NCI-H1930 (cell line): ENCODE data around the gene KCNQ2.

Source experiments
- DNase-seq, 2 experiments: peaks; one replicate each; lab custom pipeline; 2025; lab: John Stamatoyannopoulos, UW

Gene KCNQ2

DNA sequence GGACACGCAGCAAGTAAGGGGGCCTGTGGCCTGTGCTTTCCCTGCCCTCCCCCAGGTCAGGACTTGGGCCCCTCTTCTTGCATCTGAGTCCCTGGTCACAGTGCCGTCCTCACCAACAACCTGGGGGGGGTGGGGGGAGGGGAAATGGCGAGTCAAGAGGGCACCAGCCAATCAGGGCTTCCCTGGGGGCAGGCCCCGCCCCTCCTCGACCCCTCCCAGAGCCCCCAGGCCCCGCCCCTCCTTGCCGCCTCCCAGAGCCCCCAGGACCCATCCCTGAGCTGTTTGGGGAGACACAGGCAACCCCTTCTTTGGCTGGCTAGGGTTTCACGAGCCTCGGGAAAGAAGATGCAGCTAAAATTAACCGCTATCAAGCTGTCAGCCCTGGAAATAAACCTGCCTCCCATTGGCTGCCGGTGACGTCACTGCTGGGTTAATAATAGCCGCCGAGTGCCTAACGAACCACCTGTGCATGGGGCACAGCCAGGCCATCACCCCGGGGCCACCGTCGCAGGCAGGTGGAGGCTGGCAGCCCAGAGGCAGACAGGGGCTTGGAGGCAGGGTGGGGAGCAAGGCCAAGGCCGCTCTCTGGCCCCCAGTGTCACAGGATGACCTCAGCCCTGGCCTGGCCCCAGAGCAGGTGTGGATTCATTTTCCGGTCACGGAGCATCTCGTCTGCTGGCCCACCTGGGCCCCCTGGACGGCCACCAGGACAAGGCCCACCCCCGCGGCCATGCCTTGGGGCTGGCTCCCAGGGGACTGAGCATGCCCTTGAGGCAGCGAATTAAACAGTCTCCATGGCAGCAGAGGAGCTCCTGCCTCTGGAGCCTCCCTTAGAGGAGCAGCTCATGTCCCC is 29.6 kb upstream of the KCNQ2 start:
- peak; percentile 61 to 67 for DNase-seq

DNA sequence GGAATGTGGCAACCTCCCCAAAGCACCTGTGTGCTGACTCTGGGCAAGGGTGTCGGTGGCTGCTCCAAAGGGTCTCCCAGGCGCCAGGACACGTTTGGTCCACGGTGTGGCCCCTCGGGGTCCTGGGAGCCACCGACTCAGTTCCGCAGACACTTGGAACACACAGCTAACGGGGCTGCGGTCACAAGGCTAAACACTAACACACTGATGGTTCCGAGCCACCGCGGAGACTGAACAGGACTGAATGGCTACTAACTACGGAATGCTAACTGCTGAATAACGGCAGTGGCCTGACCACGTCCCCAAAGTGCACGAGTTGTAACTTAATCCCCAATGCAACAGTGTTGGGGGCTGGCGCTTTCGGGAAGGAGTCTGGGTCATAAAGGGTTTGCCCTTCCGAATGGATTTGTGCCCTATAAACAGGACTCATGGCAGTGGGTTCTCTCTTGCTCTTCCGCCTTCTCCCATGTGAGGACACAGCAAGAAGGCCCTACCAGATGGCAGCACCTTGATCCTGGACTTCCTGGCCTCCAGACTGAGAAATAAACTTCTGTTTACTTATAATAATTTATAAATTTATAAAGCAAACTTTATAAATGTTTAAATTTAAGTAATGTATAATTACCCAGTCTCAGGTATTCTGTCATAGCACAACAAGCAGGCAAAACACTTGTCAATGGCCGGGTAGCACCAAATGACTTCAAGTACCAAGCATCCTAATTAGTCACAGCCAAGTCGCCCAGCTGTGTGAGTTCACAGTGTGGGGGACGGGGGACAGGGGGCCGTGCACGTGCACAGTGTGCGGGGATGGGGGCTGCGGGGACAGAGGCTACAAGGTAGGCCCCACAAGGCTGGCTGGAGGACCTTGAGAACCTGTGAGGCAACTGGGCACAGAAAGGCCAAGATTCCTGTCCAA is 28.7 kb upstream of the KCNQ2 start:
- DNase-seq, result no peak

GRCh38 chr20:63500151-63500901 is 27.9 kb upstream of the KCNQ2 start:
- no peak for DNase-seq

DNA sequence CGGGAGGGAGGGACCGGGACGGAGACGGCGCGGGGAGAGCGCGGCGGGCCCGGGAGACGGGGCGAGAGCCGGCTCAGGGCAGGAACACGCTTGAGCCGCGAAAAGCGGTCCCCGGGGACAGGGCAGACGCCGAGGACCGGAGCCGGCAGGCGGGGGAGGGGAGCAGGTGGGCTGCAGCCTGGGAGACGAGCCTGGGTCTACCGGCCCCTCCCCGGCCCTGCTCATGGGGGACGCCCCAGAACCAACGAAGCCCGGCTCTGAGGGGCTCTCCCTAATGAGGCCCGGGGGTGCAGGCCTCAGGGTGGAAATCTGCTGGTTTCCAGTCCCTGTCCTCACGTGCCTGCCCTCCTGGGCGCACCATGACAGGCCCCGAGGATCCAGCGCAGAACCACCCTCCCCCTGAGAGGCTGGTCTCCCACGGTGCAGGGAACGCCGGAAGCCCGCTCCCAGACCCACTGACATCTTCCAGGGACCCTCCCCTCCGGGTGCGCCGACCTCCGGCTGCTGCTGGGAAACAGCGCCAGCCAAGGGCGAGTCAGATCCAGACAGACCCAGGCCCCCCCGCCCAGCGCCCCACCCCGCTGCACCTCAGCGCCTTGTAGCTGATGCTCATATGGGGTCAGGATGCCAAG is 27.0 kb upstream of the KCNQ2 start:
- peak in 1 of 2 experiments; percentile 54 for DNase-seq

- peak; percentile 35 to 64 for DNase-seq
Measured at GRCh38 chr20:63498960-63499337, 26.5 kb upstream of the KCNQ2 start, which contains the start of gene EEF1A2. TSS of gene EEF1A2 (minus strand) at chr20:63499083. CDS start at chr20:63497763, 1,320 bp downstream.

GRCh38 chr20:63497946-63498935 is 25.8 kb upstream of the KCNQ2 start:
- DNase-seq, result peak in 1 of 2 experiments; percentile 26

DNA sequence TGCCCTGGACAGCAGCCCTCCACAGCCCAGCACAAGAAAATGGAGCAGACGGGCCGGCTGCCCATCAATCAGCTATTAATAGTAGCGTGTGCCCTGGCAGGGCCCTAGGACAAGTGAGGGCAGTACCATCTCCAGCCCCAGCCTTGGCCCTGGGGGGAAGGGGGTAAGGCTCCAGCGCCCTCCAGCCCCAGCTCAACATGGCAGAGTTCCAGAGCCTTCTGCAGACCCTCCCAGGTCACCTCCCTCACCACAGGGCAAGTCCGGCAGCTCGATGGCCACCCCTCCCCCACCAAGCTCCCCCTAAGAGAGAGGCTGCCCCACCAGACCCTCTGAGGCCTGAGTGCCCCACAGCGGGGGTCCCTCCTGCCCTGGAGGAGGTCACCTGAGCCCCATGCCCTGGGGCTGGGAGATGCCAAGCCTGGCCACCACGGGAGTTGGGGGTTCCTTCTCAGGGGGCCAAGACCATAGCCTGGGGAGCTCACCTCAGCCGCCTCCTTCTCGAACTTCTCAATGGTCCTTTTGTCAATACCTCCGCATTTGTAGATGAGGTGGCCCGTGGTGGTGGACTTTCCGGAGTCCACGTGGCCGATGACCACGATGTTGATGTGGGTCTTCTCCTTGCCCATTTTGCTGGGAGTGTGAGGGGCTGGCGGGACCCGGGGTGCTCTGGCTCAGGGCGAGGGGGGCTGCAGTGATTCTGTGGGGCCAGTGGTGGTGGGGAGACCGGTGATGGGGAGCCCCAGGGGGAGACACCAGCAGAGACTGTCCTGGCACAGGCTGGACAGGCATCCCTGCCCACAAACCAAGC is 24.9 kb upstream of the KCNQ2 start:
- DNase-seq, result no peak

- DNase-seq, result no peak
Measured at GRCh38 chr20:63496596-63497120, 24.2 kb upstream of the KCNQ2 start.

GRCh38 chr20:63495741-63496595 is 23.5 kb upstream of the KCNQ2 start:
- DNase-seq, result peak in 1 of 2 experiments; percentile 45

GRCh38 chr20:63495167-63495720 is 22.8 kb upstream of the KCNQ2 start:
- DNase-seq, result no peak

DNA sequence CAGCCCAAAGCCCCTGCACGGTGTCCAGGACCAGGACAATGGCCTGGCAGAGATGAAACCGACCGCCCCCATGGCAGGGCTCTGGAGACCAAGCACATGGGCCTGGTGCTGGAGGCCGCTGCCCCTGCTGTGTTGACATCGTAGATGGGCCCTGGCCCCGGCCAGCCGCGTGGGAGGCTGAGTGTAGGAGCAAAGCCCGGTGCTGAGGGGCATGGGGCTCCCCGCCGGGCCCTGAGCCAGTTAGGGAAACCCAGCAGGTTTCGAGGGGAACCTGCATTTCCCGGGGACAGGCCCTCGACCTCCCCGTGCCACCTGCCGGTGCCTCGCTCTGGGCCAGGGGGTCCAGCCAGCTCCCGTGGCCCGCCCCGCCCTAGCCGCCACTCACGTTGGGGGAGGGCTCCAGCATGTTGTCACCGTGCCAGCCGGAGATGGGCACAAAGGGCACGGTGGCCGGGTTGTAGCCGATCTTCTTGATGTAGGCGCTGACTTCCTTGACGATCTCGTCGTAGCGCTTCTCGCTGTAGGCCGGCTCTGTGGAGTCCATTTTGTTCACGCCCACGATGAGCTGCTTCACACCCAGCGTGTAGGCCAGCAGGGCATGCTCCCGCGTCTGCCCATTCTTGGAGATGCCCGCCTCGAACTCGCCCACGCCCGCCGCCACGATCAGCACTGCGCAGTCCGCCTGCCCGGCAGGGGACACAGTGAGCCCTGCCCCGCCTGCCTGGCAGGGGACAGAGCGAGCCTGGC is 22.1 kb upstream of the KCNQ2 start:
- no peak for DNase-seq

DNA sequence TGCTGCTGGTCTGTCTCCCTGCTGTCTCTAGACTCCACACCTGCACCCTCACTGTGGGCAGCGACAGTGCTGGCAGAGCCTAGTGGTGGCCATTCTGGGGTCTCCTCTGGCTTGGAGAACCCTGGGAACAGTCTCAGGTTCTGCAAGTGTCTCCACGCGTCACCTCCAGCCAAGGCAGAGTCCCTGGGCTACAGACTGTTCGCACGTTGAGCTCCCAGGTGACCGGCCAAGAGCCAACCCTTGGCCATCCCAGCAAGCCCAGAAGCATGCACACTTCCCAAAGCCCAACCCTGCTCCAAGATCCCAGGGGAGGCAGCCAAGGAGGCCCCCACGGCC is 21.6 kb upstream of the KCNQ2 start:
- no peak for DNase-seq

DNA sequence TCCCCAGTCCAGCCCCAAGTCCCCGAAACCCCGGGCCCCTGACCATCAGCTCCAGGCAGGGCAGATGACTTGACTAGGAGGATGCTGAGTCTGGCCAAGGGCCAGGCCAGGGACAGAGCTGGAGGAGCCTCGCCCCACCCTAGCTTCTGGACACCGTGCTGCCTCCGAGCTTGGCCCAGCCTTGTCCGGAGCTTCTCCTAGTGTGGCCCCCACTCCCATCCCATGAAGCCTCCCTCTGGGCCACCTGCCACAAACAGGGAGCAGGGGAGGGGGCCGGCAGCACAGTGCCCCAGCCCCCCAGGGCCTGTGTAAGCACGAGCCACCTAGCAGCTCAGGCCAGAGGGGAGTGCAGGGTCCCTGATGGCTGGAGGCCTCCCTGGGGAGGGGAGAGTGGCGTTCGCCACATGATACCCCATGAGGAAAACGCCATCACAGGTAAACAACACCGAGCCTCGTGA is 21.1 kb upstream of the KCNQ2 start:
- no peak for DNase-seq

GRCh38 chr20:63492982-63493381 is 20.5 kb upstream of the KCNQ2 start:
- DNase-seq, result no peak

DNA sequence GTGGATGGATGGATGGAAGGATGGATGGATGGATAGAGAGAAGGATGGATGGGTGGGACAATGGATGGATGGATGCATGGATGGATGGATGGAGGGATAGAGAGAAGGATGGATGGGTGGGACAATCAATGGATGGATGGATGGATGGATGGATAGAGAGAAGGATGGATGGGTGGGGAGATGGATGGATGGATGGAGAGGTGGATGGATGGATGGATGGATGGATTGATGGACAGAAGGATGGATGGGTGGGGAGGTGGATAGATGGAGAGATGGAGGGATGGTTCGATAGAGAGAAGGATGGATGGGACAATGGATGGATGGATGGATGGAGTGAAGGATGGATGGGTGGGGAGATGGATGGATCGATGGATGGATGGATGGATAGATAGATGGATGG is 20.1 kb upstream of the KCNQ2 start:
- no peak for DNase-seq

DNA sequence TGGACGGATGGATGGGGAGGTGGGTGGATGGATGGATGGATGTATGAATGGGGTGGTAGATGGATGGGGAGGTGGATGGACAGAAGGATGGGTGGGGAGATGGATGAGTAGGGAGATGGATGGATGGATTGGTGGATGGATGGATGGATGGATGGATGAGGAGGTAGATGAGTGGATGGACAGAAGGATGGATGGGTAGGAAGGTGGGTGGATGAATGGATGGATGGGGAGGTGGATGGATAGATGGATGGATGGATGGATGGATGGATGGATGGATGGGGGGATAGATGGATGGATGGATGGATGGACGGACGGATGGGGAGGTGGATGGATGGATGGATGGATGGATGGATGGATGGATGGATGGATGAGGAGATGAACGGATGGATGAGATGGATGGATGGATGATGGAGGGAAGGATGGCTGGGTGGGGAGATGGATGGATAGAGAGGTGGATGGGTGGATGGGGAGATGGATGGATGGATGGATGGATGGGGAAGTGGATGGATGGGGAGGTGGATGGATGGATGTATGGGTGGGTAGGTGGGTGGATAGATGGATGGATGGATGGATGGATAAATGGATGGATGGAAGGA is 19.3 kb upstream of the KCNQ2 start:
- DNase-seq, result no peak

DNA sequence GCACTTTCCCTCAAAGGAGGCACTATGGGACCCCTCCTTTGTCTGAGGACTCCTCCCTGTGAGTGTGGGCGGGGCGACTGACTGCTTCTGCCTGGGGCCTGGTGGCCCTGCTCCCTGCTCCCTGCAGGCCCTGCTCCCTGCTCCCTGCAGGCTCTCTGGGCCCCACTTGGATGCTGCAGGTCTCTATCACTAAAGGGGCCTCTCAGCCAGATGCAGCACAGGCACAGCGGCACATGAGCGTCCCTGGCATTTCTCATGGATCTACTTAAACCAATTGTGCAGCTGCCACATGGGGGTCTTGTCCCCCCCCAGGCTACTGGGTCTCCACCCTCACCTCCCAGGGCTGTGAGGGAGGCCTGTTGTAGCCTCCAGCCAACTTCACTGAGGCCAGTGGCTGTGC is 18.6 kb upstream of the KCNQ2 start:
- no peak for DNase-seq
